ENCODE data around the gene MTFP1.

MTFP1 gene

GRCh38 chr22:30471616-30472318, 46.2 kb downstream of the MTFP1 start, which contains the start of gene SEC14L3:
TSS of gene SEC14L3 (minus strand) at chr22:30472017. CDS start at chr22:30471958, 59 bp downstream.
- Histone ChIP-seq H3K4me1 (ENCODE audit: control insufficient read depth in 2 of 2, insufficient read depth in 2 of 2, low read length in 2 of 2) (no peaks in the 10 kb centered on the region), H3K36me3 (ENCODE audit: control insufficient read depth in 2 of 2, insufficient read depth in 2 of 2, low read length in 2 of 2) (no peaks in the 10 kb centered on the region), H3K4me3 (ENCODE audit: low read length in 2 of 2) (no peak within 1 kb of the TSS), H3K27ac (ENCODE audit: low read depth in 2 of 2, low read length in 2 of 2) (no peak within 1 kb of the TSS), H3K27me3 (ENCODE audit: control insufficient read depth in 2 of 2, insufficient read depth in 2 of 2, low read length in 2 of 2) (no peaks in the 10 kb centered on the region), H3K9ac (ENCODE audit: low read depth in 1 of 2, low read length in 2 of 2) (no peak within 1 kb of the TSS), H3K9me3 (ENCODE audit: control insufficient read depth in 2 of 2, low read length in 2 of 2) (no peaks in the 10 kb centered on the region)

DNA sequence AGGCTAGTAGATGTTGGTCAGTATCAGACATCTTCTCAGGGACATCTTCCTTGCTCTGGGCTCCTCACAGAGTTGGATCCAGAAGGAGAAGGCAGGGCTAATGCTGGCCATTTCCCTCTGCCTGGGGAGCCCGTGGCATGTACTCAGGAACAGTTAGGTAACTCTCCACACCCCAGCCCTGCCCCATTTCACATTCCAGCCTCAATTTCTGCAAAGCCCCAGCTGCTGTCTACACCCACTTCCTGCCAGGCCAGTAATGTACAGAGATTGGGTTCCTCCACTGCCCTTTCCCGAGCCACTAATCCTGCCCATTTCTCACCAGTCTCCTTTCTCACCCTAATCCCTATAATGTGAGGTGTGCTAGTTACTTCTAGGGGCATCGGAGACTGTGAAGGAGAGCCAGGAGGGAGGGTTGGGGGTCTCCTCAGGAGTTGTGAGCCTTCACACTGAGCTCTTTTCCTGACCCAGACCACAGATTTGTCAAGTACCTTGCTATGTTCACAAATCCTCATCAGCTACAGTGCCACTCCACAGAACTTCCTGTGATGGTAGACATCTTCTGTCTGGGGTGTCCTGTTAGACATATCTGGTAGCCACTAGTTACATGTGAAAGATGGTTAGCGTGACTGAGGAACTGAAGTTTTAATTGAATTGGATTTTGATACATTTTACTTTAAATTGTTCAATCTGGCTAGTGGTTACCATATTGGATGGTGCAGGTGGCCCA, 47.6 kb downstream of the MTFP1 start:
- no peak overlapping the region for H3K27ac ChIP-seq (ENCODE audit: low read depth in 2 of 2, low read length in 2 of 2)
- no peak overlapping the region for H3K9ac ChIP-seq (ENCODE audit: low read depth in 1 of 2, low read length in 2 of 2)
- H3K4me1 ChIP-seq (ENCODE audit: control insufficient read depth in 2 of 2, insufficient read depth in 2 of 2, low read length in 2 of 2), result no peaks in the 10 kb centered on the region
- H3K9me3 ChIP-seq (ENCODE audit: control insufficient read depth in 2 of 2, low read length in 2 of 2), result no peaks in the 10 kb centered on the region
- H3K36me3 ChIP-seq (ENCODE audit: control insufficient read depth in 2 of 2, insufficient read depth in 2 of 2, low read length in 2 of 2), result no peaks in the 10 kb centered on the region
- no peak overlapping the region for H3K4me3 ChIP-seq (ENCODE audit: low read length in 2 of 2)
- H3K27me3 ChIP-seq (ENCODE audit: control insufficient read depth in 2 of 2, insufficient read depth in 2 of 2, low read length in 2 of 2), result no peaks in the 10 kb centered on the region

DNA sequence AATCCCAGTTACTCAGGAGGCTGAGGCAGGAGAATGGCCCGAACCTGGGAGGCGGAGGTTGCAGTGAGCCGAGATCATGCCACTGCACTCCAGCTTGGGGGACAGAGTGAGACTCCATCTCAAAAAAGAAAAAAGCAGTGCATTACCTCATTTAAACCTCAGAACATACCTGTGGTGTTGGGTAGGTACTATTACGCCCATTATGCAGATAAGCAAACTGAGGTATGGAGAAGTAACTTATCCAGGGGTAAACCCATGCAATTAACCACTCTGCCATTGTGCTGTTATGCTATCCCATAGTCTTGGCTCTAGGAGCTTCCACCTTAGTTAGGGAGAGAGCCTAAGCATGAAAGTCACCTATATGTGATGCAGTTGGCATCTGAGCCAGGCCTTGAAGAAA, 48.6 kb downstream of the MTFP1 start:
- no peak overlapping the region for H3K4me3 ChIP-seq (ENCODE audit: low read length in 2 of 2)
- no peaks in the 10 kb centered on the region for H3K27me3 ChIP-seq (ENCODE audit: control insufficient read depth in 2 of 2, insufficient read depth in 2 of 2, low read length in 2 of 2)
- no peaks in the 10 kb centered on the region for H3K36me3 ChIP-seq (ENCODE audit: control insufficient read depth in 2 of 2, insufficient read depth in 2 of 2, low read length in 2 of 2)
- H3K9me3 ChIP-seq (ENCODE audit: control insufficient read depth in 2 of 2, low read length in 2 of 2), result no peaks in the 10 kb centered on the region
- no peak overlapping the region for H3K9ac ChIP-seq (ENCODE audit: low read depth in 1 of 2, low read length in 2 of 2)
- no peaks in the 10 kb centered on the region for H3K4me1 ChIP-seq (ENCODE audit: control insufficient read depth in 2 of 2, insufficient read depth in 2 of 2, low read length in 2 of 2)
- no peak overlapping the region for H3K27ac ChIP-seq (ENCODE audit: low read depth in 2 of 2, low read length in 2 of 2)

- H3K36me3 ChIP-seq (ENCODE audit: control insufficient read depth in 2 of 2, insufficient read depth in 2 of 2, low read length in 2 of 2), result no peaks in the 10 kb centered on the region
- no peaks in the 10 kb centered on the region for H3K4me1 ChIP-seq (ENCODE audit: control insufficient read depth in 2 of 2, insufficient read depth in 2 of 2, low read length in 2 of 2)
- H3K9ac ChIP-seq (ENCODE audit: low read depth in 1 of 2, low read length in 2 of 2), result no peak overlapping the region
- no peaks in the 10 kb centered on the region for H3K27me3 ChIP-seq (ENCODE audit: control insufficient read depth in 2 of 2, insufficient read depth in 2 of 2, low read length in 2 of 2)
- H3K27ac ChIP-seq (ENCODE audit: low read depth in 2 of 2, low read length in 2 of 2), result no peak overlapping the region
- H3K4me3 ChIP-seq (ENCODE audit: low read length in 2 of 2), result no peak overlapping the region
- no peaks in the 10 kb centered on the region for H3K9me3 ChIP-seq (ENCODE audit: control insufficient read depth in 2 of 2, low read length in 2 of 2)
These were observed 49.3 kb downstream of the MTFP1 start for GRCh38 chr22:30474683-30475424.
